ENCODE results near the gene SUSD2.
"Not testable (repeated sequence)": the region's sequence is repeated elsewhere in the genome, so short reads cannot be mapped to it uniquely, and the experiment has no call there.

Gene SUSD2

GRCh38 chr22:24180316-24181087 is 785 bp upstream of the SUSD2 start:
- no peak for TF ChIP-seq CTCF (IDR thresholded peaks at IDR 0.05)
- TF ChIP-seq ZFX (IDR thresholded peaks at IDR 0.05; ENCODE audit: borderline replicate concordance) = no peak
- no peak overlapping the region for H3K27ac ChIP-seq

DNA sequence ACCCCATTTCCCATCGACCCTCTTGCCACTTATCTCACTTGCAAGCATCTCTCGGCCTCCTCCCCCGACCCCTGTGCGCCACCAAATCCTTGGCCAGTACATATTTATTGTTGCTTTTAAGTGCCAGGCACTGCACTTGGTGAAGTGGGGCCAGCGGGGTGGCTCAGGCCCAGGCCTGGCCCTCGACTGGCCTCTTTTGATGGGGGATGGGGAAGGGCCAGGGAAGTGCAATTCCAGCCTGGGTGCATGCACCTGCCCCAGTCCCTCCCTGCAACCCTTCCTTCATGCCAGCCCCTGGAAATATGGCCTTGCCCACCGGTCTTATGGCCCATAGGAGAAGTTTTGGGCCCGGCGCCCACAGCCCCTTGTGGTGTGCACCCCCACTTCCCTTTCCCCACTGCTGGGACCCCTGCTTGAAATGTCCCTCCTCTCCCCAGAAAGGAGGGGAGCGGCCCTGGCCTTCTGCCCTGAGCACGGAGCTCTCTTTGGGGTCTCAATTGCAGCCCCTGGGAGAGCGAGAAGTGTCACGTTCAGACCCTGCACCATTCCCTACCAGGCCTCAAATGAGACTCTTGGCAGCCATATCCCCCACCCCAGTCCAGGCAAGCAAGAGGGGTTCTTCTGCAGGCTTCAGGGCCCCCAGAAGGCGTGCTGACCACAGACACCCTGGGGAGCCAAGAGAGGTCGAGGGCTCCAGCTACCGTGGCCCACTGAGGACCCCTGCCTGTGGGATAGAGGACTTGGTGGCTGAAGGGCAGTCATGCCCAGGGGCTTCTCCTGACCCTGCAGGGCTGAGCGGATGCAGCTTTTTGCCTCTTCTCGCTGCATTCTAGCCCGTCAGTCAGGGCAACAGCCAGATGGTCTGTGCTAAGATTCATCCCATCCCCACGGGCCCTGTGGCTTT is 961 bp downstream of the SUSD2 start:
- no peak for TF ChIP-seq ZFX (IDR thresholded peaks at IDR 0.05; ENCODE audit: borderline replicate concordance)
- no peak for TF ChIP-seq CTCF (IDR thresholded peaks at IDR 0.05)
- no peak overlapping the region for H3K27ac ChIP-seq

GRCh38 chr22:24182900-24183246 is 1.6 kb downstream of the SUSD2 start:
- H3K27ac ChIP-seq = not testable (repeated sequence)

DNA sequence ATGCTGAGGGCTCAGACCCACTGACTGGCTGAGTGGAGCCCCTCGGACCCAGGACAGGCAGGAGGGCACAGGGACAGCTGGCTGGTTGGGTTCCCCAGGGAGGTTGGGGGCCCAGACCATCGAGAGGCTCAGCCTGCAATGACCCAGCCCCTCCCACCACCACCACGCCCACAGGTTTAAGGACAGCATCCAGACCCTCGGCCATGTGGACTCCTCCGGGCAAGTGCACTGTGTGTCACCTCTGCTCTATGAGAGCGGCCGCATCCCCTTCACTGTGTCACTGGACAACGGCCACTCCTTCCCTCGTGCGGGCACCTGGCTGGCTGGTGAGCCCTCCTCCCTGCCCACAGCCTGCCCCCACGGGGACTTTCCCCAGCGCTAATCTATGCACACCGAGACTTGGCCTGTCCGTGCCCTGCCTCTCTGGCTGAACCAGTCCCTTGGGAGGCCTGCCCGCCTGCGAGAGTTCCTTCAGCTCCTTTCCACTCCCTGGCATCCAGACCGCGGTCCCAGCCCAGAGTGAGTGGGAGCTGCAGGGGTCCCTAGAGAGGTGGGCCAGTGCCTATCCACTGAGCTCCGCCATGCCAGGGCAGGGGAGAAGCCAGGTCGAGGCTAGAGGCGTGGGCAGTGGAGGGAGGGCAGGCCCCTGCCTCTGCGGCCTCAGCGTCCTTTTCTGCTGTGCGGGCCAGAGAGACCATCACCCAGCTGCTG is 2.2 kb downstream of the SUSD2 start:
- no peak overlapping the region for H3K27ac ChIP-seq
- TF ChIP-seq ZFX (IDR thresholded peaks at IDR 0.05; ENCODE audit: borderline replicate concordance) (no peak), CTCF (IDR thresholded peaks at IDR 0.05) (no peak)

GRCh38 chr22:24184057-24184798 is 2.9 kb downstream of the SUSD2 start:
- TF ChIP-seq CTCF (IDR thresholded peaks at IDR 0.05) (no peak), ZFX (IDR thresholded peaks at IDR 0.05; ENCODE audit: borderline replicate concordance) (no peak)
- no peak overlapping the region for H3K27ac ChIP-seq

- no peak overlapping the region for H3K27ac ChIP-seq
- TF ChIP-seq ZFX (IDR thresholded peaks at IDR 0.05; ENCODE audit: borderline replicate concordance) = no peak
- no peak for TF ChIP-seq CTCF (IDR thresholded peaks at IDR 0.05)
Measured at GRCh38 chr22:24185001-24185500, 3.8 kb downstream of the SUSD2 start.
